ENCODE measurements around the gene PNPLA7.
"Not testable (repeated sequence)": the region's sequence is repeated elsewhere in the genome, so short reads cannot be mapped to it uniquely, and the experiment has no call there.

PNPLA7 gene

DNA sequence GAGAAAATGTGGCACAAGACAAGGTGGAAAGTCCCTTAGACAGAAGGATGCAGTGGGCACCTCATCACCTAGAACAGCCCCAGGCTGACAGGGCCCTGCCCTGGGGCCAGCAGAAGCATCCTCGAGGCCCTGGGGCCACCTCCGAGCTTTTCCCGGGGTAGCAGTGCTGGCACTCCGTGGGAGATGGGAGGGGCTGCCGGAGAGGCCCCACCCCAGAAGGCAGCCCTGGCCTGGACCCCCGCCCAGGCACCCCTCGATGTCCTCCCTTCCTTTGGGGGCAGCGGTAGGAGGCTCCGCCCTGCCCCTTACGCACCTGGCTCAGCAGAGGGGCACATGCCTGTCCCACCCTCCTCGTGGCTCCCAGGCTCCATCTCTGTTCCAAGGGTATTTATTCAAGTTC, 73.3 kb downstream of the PNPLA7 start:
- no peak overlapping the region for H3K4me3 ChIP-seq (replicated peaks in 1 of 2; ENCODE audit: low read depth in 2 of 2, low read length in 2 of 2)
- no peak for DNase-seq (ENCODE audit: low read depth in 2 of 2)
- TF ChIP-seq, protein P1, sequence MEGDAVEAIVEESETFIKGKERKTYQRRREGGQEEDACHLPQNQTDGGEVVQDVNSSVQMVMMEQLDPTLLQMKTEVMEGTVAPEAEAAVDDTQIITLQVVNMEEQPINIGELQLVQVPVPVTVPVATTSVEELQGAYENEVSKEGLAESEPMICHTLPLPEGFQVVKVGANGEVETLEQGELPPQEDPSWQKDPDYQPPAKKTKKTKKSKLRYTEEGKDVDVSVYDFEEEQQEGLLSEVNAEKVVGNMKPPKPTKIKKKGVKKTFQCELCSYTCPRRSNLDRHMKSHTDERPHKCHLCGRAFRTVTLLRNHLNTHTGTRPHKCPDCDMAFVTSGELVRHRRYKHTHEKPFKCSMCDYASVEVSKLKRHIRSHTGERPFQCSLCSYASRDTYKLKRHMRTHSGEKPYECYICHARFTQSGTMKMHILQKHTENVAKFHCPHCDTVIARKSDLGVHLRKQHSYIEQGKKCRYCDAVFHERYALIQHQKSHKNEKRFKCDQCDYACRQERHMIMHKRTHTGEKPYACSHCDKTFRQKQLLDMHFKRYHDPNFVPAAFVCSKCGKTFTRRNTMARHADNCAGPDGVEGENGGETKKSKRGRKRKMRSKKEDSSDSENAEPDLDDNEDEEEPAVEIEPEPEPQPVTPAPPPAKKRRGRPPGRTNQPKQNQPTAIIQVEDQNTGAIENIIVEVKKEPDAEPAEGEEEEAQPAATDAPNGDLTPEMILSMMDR (IDR thresholded peaks at IDR 0.05; ENCODE audit: low read depth, low read length), result no peak

GRCh38 chr9:137475666-137476065, 74.5 kb downstream of the PNPLA7 start:
- DNase-seq (ENCODE audit: low read depth in 2 of 2), result no peak
- H3K4me3 ChIP-seq (replicated peaks in 1 of 2; ENCODE audit: low read depth in 2 of 2, low read length in 2 of 2), result no peak overlapping the region
- TF ChIP-seq, protein P1 (IDR thresholded peaks at IDR 0.05; ENCODE audit: low read depth, low read length), result no peak

GRCh38 chr9:137474271-137474670, 75.9 kb downstream of the PNPLA7 start:
- no peak for DNase-seq (ENCODE audit: low read depth in 2 of 2)
- TF ChIP-seq, protein P1 (IDR thresholded peaks at IDR 0.05; ENCODE audit: low read depth, low read length), result no peak
- H3K4me3 ChIP-seq (replicated peaks in 1 of 2; ENCODE audit: low read depth in 2 of 2, low read length in 2 of 2), result no peak overlapping the region

DNA sequence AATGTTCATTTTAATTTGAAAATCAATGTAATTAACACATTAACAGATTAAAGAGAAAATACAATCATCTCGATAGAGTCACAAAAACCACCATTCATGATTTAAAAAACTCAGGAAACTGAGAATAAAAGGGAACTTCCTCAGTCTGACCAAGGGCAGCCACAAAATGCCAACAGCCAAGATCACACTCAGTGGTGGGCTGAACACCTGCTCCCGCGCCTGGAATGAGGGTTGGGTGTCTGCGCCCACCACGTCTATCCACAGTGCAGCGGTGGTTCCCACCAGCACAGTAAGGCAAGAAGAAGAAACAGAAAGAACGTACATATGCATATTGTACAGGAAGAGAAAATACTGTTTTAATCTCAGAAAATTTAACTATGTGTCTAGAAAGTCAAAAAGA, 79.4 kb downstream of the PNPLA7 start:
- TF ChIP-seq, protein P1 (IDR thresholded peaks at IDR 0.05; ENCODE audit: low read depth, low read length), result no peak
- DNase-seq (ENCODE audit: low read depth in 2 of 2), result no peak
- H3K4me3 ChIP-seq (replicated peaks in 1 of 2; ENCODE audit: low read depth in 2 of 2, low read length in 2 of 2), result no peak overlapping the region

DNA sequence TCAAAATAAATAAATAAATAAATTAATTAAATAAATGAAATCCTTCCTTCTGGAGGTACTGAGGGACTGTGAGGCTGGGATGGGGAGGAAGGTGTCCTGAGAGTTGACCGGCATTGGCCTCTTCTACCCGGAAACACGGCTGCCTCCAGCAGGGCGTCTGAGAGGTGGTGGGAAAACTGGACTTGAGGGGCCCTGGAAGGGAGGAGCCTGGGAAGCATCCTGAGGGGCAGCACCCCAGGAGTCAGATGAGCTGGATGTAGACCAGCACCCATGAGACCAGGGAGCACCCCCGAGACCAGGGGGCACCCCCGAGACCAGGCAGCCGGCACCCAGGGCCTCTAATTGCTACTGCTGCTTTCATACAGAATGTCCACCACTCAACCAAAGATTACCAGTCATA, 82.3 kb downstream of the PNPLA7 start:
- no peak for DNase-seq (ENCODE audit: low read depth in 2 of 2)
- no peak overlapping the region for H3K4me3 ChIP-seq (replicated peaks in 1 of 2; ENCODE audit: low read depth in 2 of 2, low read length in 2 of 2)
- TF ChIP-seq, protein P1 (IDR thresholded peaks at IDR 0.05; ENCODE audit: low read depth, low read length), result no peak

- no peak overlapping the region for H3K4me3 ChIP-seq (replicated peaks in 1 of 2; ENCODE audit: low read depth in 2 of 2, low read length in 2 of 2)
- no peak for DNase-seq (ENCODE audit: low read depth in 2 of 2)
- TF ChIP-seq, protein P1 (IDR thresholded peaks at IDR 0.05; ENCODE audit: low read depth, low read length), result no peak
Measured at GRCh38 chr9:137467161-137467581, 83.0 kb downstream of the PNPLA7 start.

GRCh38 chr9:137466389-137467085, 83.7 kb downstream of the PNPLA7 start:
- DNase-seq (ENCODE audit: low read depth in 2 of 2); H3K4me3 ChIP-seq (replicated peaks in 1 of 2; ENCODE audit: low read depth in 2 of 2, low read length in 2 of 2): not testable (repeated sequence)

Measured in cardiac fibroblast (primary cell).